Right lobe of liver (tissue), 4 donors: ENCODE data around the gene PPP1R1C.

Source experiments
- CTCF ChIP-seq, 4 donors: fragments of 200-600 bp in 3 of 4; fragments of 450-650 bp in 1 of 4; IDR thresholded peaks; one replicate each; pipeline versions ENCODE4 v1.5.1 to v1.8.0; 2016 to 2022; ENCODE audit warnings: antibody characterized with exemption in 4 of 4, mild to moderate bottlenecking in 2 of 4
- POLR2A ChIP-seq: fragments of 450-650 bp; IDR thresholded peaks from one replicate; pipeline ENCODE4 v1.6.1; 2017; ENCODE audit warnings: antibody characterized with exemption, mild to moderate bottlenecking
- donor health status: DM: no; HTN: no; CAD: no.
- donor health status: DM: no; HTN: no; CAD: no.
- donor health status: DM: no; HTN: yes; CAD: no.

DNA sequence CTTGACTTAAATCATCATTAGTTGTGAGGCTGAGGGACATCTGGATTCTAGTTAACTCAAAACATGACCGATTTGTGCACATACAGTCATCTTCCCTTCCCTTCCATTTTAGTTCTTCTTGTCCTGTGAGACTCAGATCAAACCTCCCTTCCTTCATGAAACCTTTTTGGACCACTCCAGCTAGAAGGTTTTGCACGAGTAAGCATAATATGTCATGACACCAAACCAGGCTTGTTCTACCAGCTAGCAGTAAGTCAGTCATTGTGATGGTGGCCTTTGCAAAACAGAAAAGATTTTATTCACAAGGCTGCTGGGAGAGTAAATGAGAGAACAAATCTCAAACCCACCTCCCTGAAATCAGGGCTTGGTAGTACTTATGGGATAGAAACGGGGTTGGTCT is 14.3 kb downstream of the PPP1R1C start:
- TF ChIP-seq CTCF (IDR thresholded peaks at IDR 0.05) (no peak), POLR2A (no peak)
